ENCODE data around the gene SPATA13.

The SPATA13 gene

GRCh38 chr13:24167666-24168391 lies 7.3 kb downstream of the SPATA13 start:
- DNase-seq (ENCODE audit: low spot score) = no peak

GRCh38 chr13:24168392-24168750 lies 7.9 kb downstream of the SPATA13 start:
- no peak for DNase-seq (ENCODE audit: low spot score)

GRCh38 chr13:24168979-24169378 lies 8.5 kb downstream of the SPATA13 start:
- no peak for DNase-seq (ENCODE audit: low spot score)

- DNase-seq (ENCODE audit: low spot score) = no peak
Measured at GRCh38 chr13:24172071-24172470, 11.6 kb downstream of the SPATA13 start.

GRCh38 chr13:24173795-24174194 lies 13.3 kb downstream of the SPATA13 start:
- no peak for DNase-seq (ENCODE audit: low spot score)

GRCh38 chr13:24175847-24176246 lies 15.3 kb downstream of the SPATA13 start:
- DNase-seq (ENCODE audit: low spot score) = no peak

GRCh38 chr13:24176351-24177101 lies 16.0 kb downstream of the SPATA13 start:
- DNase-seq (ENCODE audit: low spot score) = no peak

- peak; percentile 85 for DNase-seq (ENCODE audit: low spot score)
Measured at GRCh38 chr13:24178847-24179485, 18.4 kb downstream of the SPATA13 start.

GRCh38 chr13:24179486-24179850 lies 18.9 kb downstream of the SPATA13 start:
- no peak for DNase-seq (ENCODE audit: low spot score)

- DNase-seq (ENCODE audit: low spot score) = peak; percentile 9
Measured at GRCh38 chr13:24180750-24181377, 20.3 kb downstream of the SPATA13 start.

- DNase-seq (ENCODE audit: low spot score) = no peak
Measured at GRCh38 chr13:24181991-24182702, 21.6 kb downstream of the SPATA13 start.

GRCh38 chr13:24182703-24183081 lies 22.2 kb downstream of the SPATA13 start:
- no peak for DNase-seq (ENCODE audit: low spot score)

- DNase-seq (ENCODE audit: low spot score) = no peak
Measured at GRCh38 chr13:24183741-24184182, 23.2 kb downstream of the SPATA13 start.

GRCh38 chr13:24184265-24184841 lies 23.8 kb downstream of the SPATA13 start:
- no peak for DNase-seq (ENCODE audit: low spot score)

- no peak for DNase-seq (ENCODE audit: low spot score)
Measured at GRCh38 chr13:24184882-24185281, 24.4 kb downstream of the SPATA13 start.

- DNase-seq (ENCODE audit: low spot score) = no peak
Measured at GRCh38 chr13:24185591-24186232, 25.2 kb downstream of the SPATA13 start.

- DNase-seq (ENCODE audit: low spot score) = no peak
Measured at GRCh38 chr13:24187185-24187584, 26.7 kb downstream of the SPATA13 start.

GRCh38 chr13:24192057-24192810 lies 31.7 kb downstream of the SPATA13 start:
- no peak for DNase-seq (ENCODE audit: low spot score)

GRCh38 chr13:24192811-24193162 lies 32.3 kb downstream of the SPATA13 start:
- DNase-seq (ENCODE audit: low spot score) = no peak

GRCh38 chr13:24194447-24194846 lies 33.9 kb downstream of the SPATA13 start:
- DNase-seq (ENCODE audit: low spot score) = no peak

GRCh38 chr13:24195626-24196025 lies 35.1 kb downstream of the SPATA13 start:
- DNase-seq (ENCODE audit: low spot score) = no peak
